Measurements from ENCODE around the gene NADK.
A peak's percentile ranks its signal among the peaks of the same experiment; 100 is the strongest.
"Not testable (repeated sequence)": the region's sequence is repeated elsewhere in the genome, so short reads cannot be mapped to it uniquely, and the experiment has no call there.

The NADK gene

GRCh38 chr1:1748686-1749321, 29.5 kb downstream of the NADK start:
- DNase-seq (ENCODE audit: low read depth in 1 of 2, low spot score in 1 of 2): no peak

- DNase-seq (ENCODE audit: low read depth in 1 of 2, low spot score in 1 of 2): not testable (repeated sequence)
These were observed 31.7 kb downstream of the NADK start for GRCh38 chr1:1746566-1746909.

GRCh38 chr1:1745651-1746565, 32.4 kb downstream of the NADK start:
- peak; percentile 82 to 100 for DNase-seq (ENCODE audit: low read depth in 1 of 2, low spot score in 1 of 2)

- DNase-seq (ENCODE audit: low read depth in 1 of 2, low spot score in 1 of 2): not testable (repeated sequence)
These were observed 35.7 kb downstream of the NADK start for GRCh38 chr1:1742529-1742928.

- not testable (repeated sequence) for DNase-seq (ENCODE audit: low read depth in 1 of 2, low spot score in 1 of 2)
These were observed 37.3 kb downstream of the NADK start for GRCh38 chr1:1741013-1741412.

- not testable (repeated sequence) for DNase-seq (ENCODE audit: low read depth in 1 of 2, low spot score in 1 of 2)
These were observed 39.4 kb downstream of the NADK start for GRCh38 chr1:1738799-1739337.

- DNase-seq (ENCODE audit: low read depth in 1 of 2, low spot score in 1 of 2): not testable (repeated sequence)
These were observed 40.3 kb downstream of the NADK start for GRCh38 chr1:1737675-1738590.

- DNase-seq (ENCODE audit: low read depth in 1 of 2, low spot score in 1 of 2): no peak
These were observed 45.9 kb downstream of the NADK start for GRCh38 chr1:1732381-1732780.

GRCh38 chr1:1730870-1731269, 47.4 kb downstream of the NADK start:
- DNase-seq (ENCODE audit: low read depth in 1 of 2, low spot score in 1 of 2): no peak

- not testable (repeated sequence) for DNase-seq (ENCODE audit: low read depth in 1 of 2, low spot score in 1 of 2)
These were observed 48.0 kb downstream of the NADK start for GRCh38 chr1:1730230-1730629.

- DNase-seq (ENCODE audit: low read depth in 1 of 2, low spot score in 1 of 2): not testable (repeated sequence)
These were observed 49.0 kb downstream of the NADK start for GRCh38 chr1:1729116-1729816.

GRCh38 chr1:1728308-1729005, 49.8 kb downstream of the NADK start:
- not testable (repeated sequence) for DNase-seq (ENCODE audit: low read depth in 1 of 2, low spot score in 1 of 2)

GRCh38 chr1:1727131-1727651, 51.1 kb downstream of the NADK start:
- DNase-seq (ENCODE audit: low read depth in 1 of 2, low spot score in 1 of 2): not testable (repeated sequence)

GRCh38 chr1:1726088-1726487, 52.2 kb downstream of the NADK start:
- DNase-seq (ENCODE audit: low read depth in 1 of 2, low spot score in 1 of 2): not testable (repeated sequence)

- peak; percentile 75 to 99 for DNase-seq (ENCODE audit: low read depth in 1 of 2, low spot score in 1 of 2)
These were observed 54.0 kb downstream of the NADK start, which contains the start of gene CDK11A for GRCh38 chr1:1724035-1724864. TSS of gene CDK11A (minus strand) at chr1:1724357. CDS start at chr1:1722818, 1,539 bp downstream.

- DNase-seq (ENCODE audit: low read depth in 1 of 2, low spot score in 1 of 2): no peak
These were observed 57.1 kb downstream of the NADK start for GRCh38 chr1:1721201-1721600.

- DNase-seq (ENCODE audit: low read depth in 1 of 2, low spot score in 1 of 2): not testable (repeated sequence)
These were observed 63.0 kb downstream of the NADK start for GRCh38 chr1:1715109-1715883.

- not testable (repeated sequence) for DNase-seq (ENCODE audit: low read depth in 1 of 2, low spot score in 1 of 2)
These were observed 70.4 kb downstream of the NADK start for GRCh38 chr1:1707897-1708296.
